ENCODE results near the gene IGFBP4.

GRCh38 chr17:40411821-40412220, 31.4 kb upstream of the IGFBP4 start:
- TF ChIP-seq CTCF (IDR thresholded peaks at IDR 0.05; ENCODE audit: poor library complexity): no peak
- no peak for TF ChIP-seq EZH2 (IDR thresholded peaks at IDR 0.05; ENCODE audit: borderline replicate concordance)

Data from hepatocyte (in vitro differentiated cells).